AG08396 (cell line): ENCODE results near the gene B4GALT7.
"Not testable (repeated sequence)": the region's sequence is repeated elsewhere in the genome, so short reads cannot be mapped to it uniquely, and the experiment has no call there.

Experiments
- DNase-seq: peaks from one replicate; pipeline ENCODE4 v3.0.0; 2012; ENCODE audit warnings: low spot score, mixed read lengths

B4GALT7 gene

DNA sequence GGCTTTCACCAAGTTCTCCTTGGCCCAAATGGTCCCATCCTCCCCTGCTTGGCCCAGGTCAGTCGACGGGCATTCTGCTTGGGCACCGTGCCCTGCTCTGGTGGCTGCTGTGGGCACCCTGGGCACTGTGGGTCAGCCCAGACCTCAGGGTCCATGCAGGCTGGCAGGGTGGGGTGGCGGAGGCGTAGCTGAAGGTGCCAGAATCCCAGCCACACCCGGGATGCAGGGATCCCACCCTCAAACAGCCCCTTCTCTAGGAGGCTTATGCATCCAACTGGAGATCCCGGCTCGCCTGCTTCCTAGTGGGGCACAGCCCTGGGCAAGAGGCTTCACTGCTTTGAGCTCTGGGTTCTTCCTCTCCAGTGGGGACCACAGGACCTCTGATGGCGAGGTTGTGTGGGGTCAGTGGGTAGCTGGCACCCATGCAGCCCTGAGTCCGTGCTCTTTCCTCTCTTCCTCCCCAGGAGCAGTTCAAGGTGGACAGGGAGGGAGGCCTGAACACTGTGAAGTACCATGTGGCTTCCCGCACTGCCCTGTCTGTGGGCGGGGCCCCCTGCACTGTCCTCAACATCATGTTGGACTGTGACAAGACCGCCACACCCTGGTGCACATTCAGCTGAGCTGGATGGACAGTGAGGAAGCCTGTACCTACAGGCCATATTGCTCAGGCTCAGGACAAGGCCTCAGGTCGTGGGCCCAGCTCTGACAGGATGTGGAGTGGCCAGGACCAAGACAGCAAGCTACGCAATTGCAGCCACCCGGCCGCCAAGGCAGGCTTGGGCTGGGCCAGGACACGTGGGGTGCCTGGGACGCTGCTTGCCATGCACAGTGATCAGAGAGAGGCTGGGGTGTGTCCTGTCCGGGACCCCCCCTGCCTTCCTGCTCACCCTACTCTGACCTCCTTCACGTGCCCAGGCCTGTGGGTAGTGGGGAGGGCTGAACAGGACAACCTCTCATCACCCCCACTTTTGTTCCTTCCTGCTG lies 9.4 kb downstream of the B4GALT7 start:
- DNase-seq: no peak

GRCh38 chr5:177610131-177610769 lies 10.3 kb downstream of the B4GALT7 start:
- DNase-seq: no peak

DNA sequence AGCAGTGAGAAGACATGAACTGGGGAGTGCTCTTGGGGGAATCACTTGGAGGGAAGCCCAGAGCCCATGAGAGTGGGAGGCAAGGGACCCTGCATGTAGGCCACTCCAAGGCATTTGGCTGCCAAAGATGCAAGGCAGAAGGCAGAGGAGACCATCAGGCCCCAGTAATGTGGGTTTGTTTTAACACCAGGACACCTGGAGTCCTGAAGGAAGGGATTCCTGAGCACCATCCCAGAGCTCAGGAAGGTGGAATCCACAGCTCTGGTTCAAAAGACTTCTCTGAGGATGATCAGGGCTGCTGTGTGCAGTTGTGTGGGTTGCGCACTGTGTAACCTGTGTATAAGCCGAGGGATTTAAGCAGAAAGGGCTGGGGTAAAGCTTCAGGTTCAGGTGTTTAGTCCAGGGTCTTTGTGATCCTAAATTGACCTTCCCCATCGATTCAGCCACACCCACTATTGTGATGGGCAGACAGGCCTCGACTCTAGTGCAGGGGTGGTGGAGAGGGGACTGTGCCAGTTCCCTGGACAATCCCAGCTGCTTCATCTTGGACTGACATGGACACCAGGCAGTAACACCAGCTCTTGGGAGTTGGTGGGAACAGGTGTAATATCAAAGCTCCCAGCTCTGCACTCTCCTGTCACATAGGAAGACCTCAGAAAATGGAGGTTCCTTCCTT lies 11.0 kb downstream of the B4GALT7 start:
- DNase-seq: no peak

- no peak for DNase-seq
These were observed 11.7 kb downstream of the B4GALT7 start for GRCh38 chr5:177611446-177612214.

GRCh38 chr5:177612215-177612673 lies 12.3 kb downstream of the B4GALT7 start:
- DNase-seq: no peak

DNA sequence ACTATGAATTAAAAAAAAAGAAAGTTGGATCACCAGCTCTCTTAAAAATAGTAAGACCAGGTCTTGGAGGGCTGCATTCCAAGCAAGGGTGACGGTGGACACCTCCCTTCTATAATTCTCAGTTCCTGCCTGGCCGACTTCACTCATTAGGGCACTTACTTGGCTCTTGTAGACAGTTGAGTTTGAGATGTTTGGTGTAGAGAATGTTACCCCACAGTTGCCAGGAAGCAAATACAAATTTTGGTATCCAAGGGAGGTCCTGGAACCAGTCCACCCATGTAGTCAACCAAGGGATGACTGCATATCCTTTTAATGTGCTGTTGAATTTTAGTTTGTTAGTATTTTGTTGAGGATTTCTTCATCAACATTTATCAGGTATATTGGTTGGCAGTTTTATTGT lies 20.6 kb downstream of the B4GALT7 start:
- no peak for DNase-seq

DNA sequence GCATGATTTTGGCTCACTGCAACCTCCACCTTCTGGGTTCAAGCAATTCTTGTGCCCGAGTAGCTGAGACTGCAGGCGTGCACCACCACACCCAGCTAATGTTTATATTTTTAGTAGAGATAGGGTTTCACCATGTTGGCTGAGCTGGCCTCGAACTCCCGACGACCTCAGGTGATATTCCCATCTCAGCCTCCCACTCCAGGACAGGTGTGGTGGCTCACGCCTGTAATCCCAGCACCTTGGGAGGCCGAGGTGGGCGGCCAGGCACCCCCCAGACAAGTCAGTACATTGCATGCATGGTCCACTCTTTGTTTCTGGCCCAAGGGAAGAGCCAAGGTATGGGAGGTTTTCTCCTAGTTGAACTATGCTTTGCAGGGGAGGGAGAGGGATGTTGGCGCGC lies 24.2 kb downstream of the B4GALT7 start:
- DNase-seq: not testable (repeated sequence)

DNA sequence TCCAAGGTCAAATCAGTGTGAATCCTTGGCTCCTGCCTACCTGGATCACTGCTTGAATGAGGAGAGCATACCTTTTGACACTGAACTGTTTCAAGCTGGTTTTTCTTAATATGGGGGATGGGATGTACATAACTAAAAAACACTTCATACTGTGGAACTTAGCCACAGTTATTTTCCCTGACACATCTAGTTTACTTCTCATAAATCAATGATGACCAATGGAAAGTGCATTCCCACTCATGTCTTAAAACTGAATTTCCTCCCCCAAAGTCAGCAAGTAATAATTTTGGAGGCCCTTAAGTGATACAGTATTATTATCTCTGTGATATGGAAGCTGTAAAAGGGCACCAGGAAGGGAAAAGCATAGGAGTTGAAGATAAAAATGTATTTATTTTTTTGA lies 30.3 kb downstream of the B4GALT7 start:
- not testable (repeated sequence) for DNase-seq

GRCh38 chr5:177634912-177635311 lies 35.0 kb downstream of the B4GALT7 start:
- DNase-seq: not testable (repeated sequence)

DNA sequence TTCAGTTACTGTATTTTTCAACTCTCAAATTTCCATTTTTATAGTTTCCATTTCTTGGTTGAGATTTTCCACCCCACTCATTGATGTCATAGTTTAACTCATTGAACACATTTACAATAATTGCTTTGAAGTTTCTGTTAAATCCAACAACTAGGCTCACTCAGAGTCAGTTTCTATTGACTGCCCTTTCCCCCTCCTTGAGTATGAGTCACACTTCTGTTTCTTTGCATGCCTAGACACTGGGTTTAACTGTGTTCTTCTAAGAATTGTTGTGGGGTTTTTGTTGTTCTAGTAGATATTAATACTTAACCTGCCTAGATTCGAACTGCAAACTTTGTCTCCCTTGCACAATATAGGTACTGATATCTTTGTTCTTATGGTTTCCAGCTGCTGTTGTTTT lies 45.5 kb downstream of the B4GALT7 start:
- DNase-seq: not testable (repeated sequence)

DNA sequence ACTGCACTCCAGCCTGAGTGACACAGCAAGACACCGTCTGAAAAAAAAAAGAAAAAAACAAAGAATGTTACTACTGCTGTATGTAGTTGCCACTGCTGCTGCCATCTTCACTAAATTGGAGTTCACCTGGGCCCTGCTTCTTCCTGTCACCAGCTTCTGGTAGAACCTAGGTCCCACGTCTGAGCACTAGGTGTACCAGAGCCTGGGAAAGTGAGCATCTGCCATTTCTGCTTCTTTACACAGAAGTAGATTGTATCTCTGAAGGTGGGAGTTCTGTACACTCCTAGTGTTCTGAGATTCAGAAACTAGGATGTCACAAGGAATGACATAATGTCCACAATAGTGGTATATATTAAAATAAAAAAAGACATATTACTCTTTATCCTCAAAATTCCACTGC lies 51.3 kb downstream of the B4GALT7 start:
- DNase-seq: not testable (repeated sequence)

- DNase-seq: not testable (repeated sequence)
These were observed 57.9 kb downstream of the B4GALT7 start for GRCh38 chr5:177657846-177658245.

GRCh38 chr5:177658542-177658941 lies 58.6 kb downstream of the B4GALT7 start:
- not testable (repeated sequence) for DNase-seq
